Prostate gland (tissue), 2 donors: ENCODE results near the gene RUFY4.

Source experiments
- CTCF ChIP-seq, 4 experiments: fragments of 200-600 bp in 2 of 4; fragments of 450-650 bp in 2 of 4; sonication (generic) in 2 of 4; IDR thresholded peaks; 1 replicate in 3 of 4; 2 replicates in 1 of 4; pipeline ENCODE4 v1.5.1; 2016 to 2019; ENCODE audit warnings: antibody characterized with exemption in 4 of 4, mild to moderate bottlenecking in 2 of 4, moderate library complexity in 2 of 4
- POLR2A ChIP-seq: fragments of 450-650 bp; IDR thresholded peaks from one replicate; pipeline ENCODE4 v1.6.1; 2016; ENCODE audit warnings: antibody characterized with exemption, mild to moderate bottlenecking
- POLR2AphosphoS5 ChIP-seq: sonication (generic); formaldehyde crosslinking; IDR thresholded peaks from one replicate; pipeline ENCODE4 v1.6.1; 2017; ENCODE audit warnings: antibody characterized with exemption

DNA sequence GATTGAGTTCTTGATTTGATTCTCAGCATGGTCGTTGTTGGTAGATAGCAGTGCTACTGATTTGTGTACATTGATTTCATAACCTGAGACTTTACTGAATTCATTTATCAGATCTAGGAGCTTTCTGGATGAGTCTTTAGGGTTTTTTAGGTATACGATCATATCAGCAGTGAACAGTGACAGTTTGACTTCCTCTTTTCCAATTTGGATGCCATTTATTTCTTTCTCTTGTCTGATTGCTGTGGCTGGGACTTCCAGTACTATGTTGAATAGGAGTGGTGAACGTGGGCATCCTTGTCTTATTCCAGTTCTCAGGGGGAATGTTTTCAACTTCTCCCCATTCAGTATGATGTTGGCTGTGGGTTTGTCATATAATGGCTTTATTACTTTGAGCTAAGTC, 28.9 kb downstream of the RUFY4 start:
- TF ChIP-seq POLR2AphosphoS5 = no peak
- TF ChIP-seq CTCF (IDR thresholded peaks at IDR 0.05) = no peak
- no peak for TF ChIP-seq POLR2A
